Endothelial cell of umbilical vein (primary cell): ENCODE results near the gene APOBEC3F. TPM values are rescaled to one million over a fixed set of nuclear protein-coding genes. Genes with fewer than 3 reads are reported as not detected.
"Not testable (repeated sequence)": the region's sequence is repeated elsewhere in the genome, so short reads cannot be mapped to it uniquely, and the experiment has no call there.

ENCODE experiments used
- BruUV-seq: library from RNA; stranded (reverse); fragments of 400-500 nt; replicated peaks from 2 replicates; lab custom pipeline; 2021; lab: Mats Ljungman, UMichigan
- CTCF ChIA-PET: fragments of 300-600, 350-600 bp; sonication (Branson Sonifier 250); formaldehyde crosslinking; loops from one replicate; lab custom pipeline; 2021; ENCODE audit warnings: antibody characterized with exemption, inconsistent platforms; lab: Charles Lee
- POLR2A ChIA-PET: fragments of 300-600, 350-600 bp; sonication (Branson Sonifier 250); formaldehyde crosslinking; loops from one replicate; lab custom pipeline; 2021; ENCODE audit warnings: antibody characterized with exemption, inconsistent platforms; lab: Charles Lee
- DNase-seq: peaks from one replicate; pipeline ENCODE4 v3.0.0-alpha.2; 2011; ENCODE audit warnings: low read depth, low spot score
- FAIRE-seq: peaks from 2 replicates; lab custom pipeline; 2011; peaks lifted over from hg19 to GRCh38; lab: Jason Lieb, UNC
- H2AFZ ChIP-seq: 2 replicates; pipeline ENCODE4 v1.6.0; 2012; ENCODE audit warnings: low read depth, low read length, control low read depth, inconsistent platforms
- H3K27ac ChIP-seq: 2 replicates; pipeline ENCODE4 v1.5.1; 2011; ENCODE audit warnings: low read depth, mild to moderate bottlenecking, control low read depth, low read length, moderate library complexity; ENCODE audit not compliant: insufficient read depth
- H3K27me3 ChIP-seq, 2 experiments: 2 replicates each; pipeline versions ENCODE4 v1.6.0 to v1.6.1; 2011; ENCODE audit warnings: low read length in 2 of 2, mixed read lengths in 1 of 2; ENCODE audit not compliant: control insufficient read depth in 2 of 2, insufficient read depth in 2 of 2
- H3K36me3 ChIP-seq, 2 experiments: 2 replicates in 1 of 2; 3 replicates in 1 of 2; pipeline ENCODE4 v1.5.1; 2011; ENCODE audit warnings: low read length in 2 of 2, mild to moderate bottlenecking in 1 of 2, moderate library complexity in 1 of 2; ENCODE audit not compliant: control insufficient read depth in 2 of 2, insufficient read depth in 2 of 2; ENCODE audit errors: extremely low read depth in 1 of 2
- H3K4me1 ChIP-seq: 3 replicates; pipeline ENCODE4 v1.5.1; 2011; ENCODE audit warnings: mild to moderate bottlenecking, low read length; ENCODE audit not compliant: control insufficient read depth, insufficient read depth; ENCODE audit errors: extremely low read depth
- H3K4me2 ChIP-seq: 2 replicates; pipeline ENCODE4 v1.6.1; 2011; ENCODE audit warnings: low read length, control low read depth, mixed read lengths; ENCODE audit not compliant: insufficient read depth
- H3K4me3 ChIP-seq, 3 experiments: fragments of 200-600 bp in 1 of 3; sonication (generic), shearing (Covaris generic) in 1 of 3; replicated peaks in 1 of 3; 2 replicates each; pipeline ENCODE4 v1.5.1; 2011 to 2016; ENCODE audit warnings: control low read depth in 3 of 3, low read length in 3 of 3, mild to moderate bottlenecking in 2 of 3, inconsistent platforms in 1 of 3, low read depth in 1 of 3, moderate library complexity in 1 of 3; ENCODE audit not compliant: insufficient read depth in 1 of 3
- H3K79me2 ChIP-seq: 2 replicates; pipeline ENCODE4 v1.6.0; 2012; ENCODE audit warnings: low read length, inconsistent platforms; ENCODE audit not compliant: control insufficient read depth, insufficient read depth
- H3K9ac ChIP-seq: replicated peaks from 2 replicates; pipeline ENCODE3; 2011; ENCODE audit warnings: low read length, control low read depth; ENCODE audit not compliant: insufficient read depth; ENCODE audit errors: extremely low read depth
- H3K9me1 ChIP-seq: replicated peaks from 3 replicates; pipeline ENCODE4 v1.6.0; 2011; ENCODE audit warnings: mild to moderate bottlenecking, low read length; ENCODE audit not compliant: control insufficient read depth, insufficient read depth; ENCODE audit errors: extremely low read depth
- H3K9me3 ChIP-seq: replicated peaks from 2 replicates; pipeline ENCODE4 v1.5.1; 2012; ENCODE audit warnings: low read length, inconsistent platforms; ENCODE audit not compliant: control insufficient read depth, insufficient read depth
- H4K20me1 ChIP-seq: replicated peaks from 2 replicates; pipeline ENCODE3; 2011; ENCODE audit warnings: mild to moderate bottlenecking, low read length; ENCODE audit not compliant: control insufficient read depth, insufficient read depth; ENCODE audit errors: extremely low read depth
- EZH2 ChIP-seq: IDR thresholded peaks from 2 replicates; pipeline ENCODE4 v1.6.1; 2012; ENCODE audit warnings: borderline replicate concordance, low read depth, mild to moderate bottlenecking, moderate library complexity, low read length, inconsistent platforms; ENCODE audit not compliant: severe bottlenecking
- FOS ChIP-seq: IDR thresholded peaks from 2 replicates; pipeline ENCODE4 v1.6.1; 2011; ENCODE audit warnings: mild to moderate bottlenecking, low read length, moderate library complexity, borderline replicate concordance; ENCODE audit not compliant: insufficient read depth
- GATA2 ChIP-seq: IDR thresholded peaks from 2 replicates; pipeline ENCODE4 v1.7.0; 2011; ENCODE audit warnings: low read depth, mild to moderate bottlenecking, moderate library complexity, mixed read lengths, low read length; ENCODE audit not compliant: insufficient read length, insufficient read depth
- JUN ChIP-seq: IDR thresholded peaks from 2 replicates; pipeline ENCODE4 v1.6.1; 2011; ENCODE audit warnings: borderline replicate concordance, low read depth; ENCODE audit not compliant: insufficient read length, insufficient read depth
- MYC ChIP-seq: IDR thresholded peaks from one replicate; pipeline ENCODE4 v1.6.1; 2011; ENCODE audit warnings: mild to moderate bottlenecking, low read depth, low read length
- POLR2A ChIP-seq: IDR thresholded peaks from 2 replicates; pipeline ENCODE4 v1.6.1; 2012; ENCODE audit warnings: low read depth, mild to moderate bottlenecking, control low read depth, low read length
- POLR2AphosphoS5 ChIP-seq: IDR thresholded peaks from 2 replicates; pipeline ENCODE4 v1.6.1; 2012; ENCODE audit warnings: low read depth, mild to moderate bottlenecking, control low read depth, low read length, moderate library complexity; ENCODE audit not compliant: insufficient read depth
- dilution Hi-C: fragments of 300-500 bp; cut with MboI; formaldehyde crosslinking; loops from one replicate; pipeline ENCODE4 v1.15.0; 2019; ENCODE audit warnings: low sequenced_read_pairs; ENCODE audit not compliant: extremely low pct_ligation_motif_present
- intact Hi-C: fragments of 100-400 bp; cut with micrococcal nuclease; formaldehyde crosslinking; loops from one replicate; pipeline ENCODE4 v1.10.0; 2022
- polyA plus RNA-seq, 4 experiments: library from polyadenylated mRNA; depleted of rRNA in 3 of 4; stranded (reverse) in 3 of 4; unstranded in 1 of 4; fragments of >200 nt; gene quantifications; 2 replicates each; pipeline versions ENCODE4 v1.2.1 to v1.2.3, GENCODE V29; 2011 to 2012; ENCODE audit warnings: missing spikeins in 1 of 4
- total RNA-seq: library from RNA; stranded (reverse); gene quantifications from 2 replicates; pipeline ENCODE4 v1.2.3, GENCODE V29; 2021
- TF ChIP-seq, protein P1 (sequence below), 2 donors: IDR thresholded peaks; 1 replicate in 1 of 2; 2 replicates in 1 of 2; pipeline ENCODE4 v1.5.1; 2011; ENCODE audit warnings: low read length in 2 of 2, mild to moderate bottlenecking in 2 of 2, moderate library complexity in 2 of 2, control low read depth in 1 of 2, inconsistent platforms in 1 of 2, low read depth in 1 of 2; ENCODE audit not compliant: insufficient read depth in 1 of 2; ENCODE audit errors: extremely low read depth in 1 of 2
- TF ChIP-seq, protein P2 (sequence below): IDR thresholded peaks from 2 replicates; pipeline ENCODE4 v1.6.1; 2011; ENCODE audit not compliant: insufficient read depth, insufficient read length

APOBEC3F gene
- total and polyA plus RNA-seq, 2 donors (not counting 3 experiments of a cell fraction or from before 2014, with no cell fraction given): 10.2 to 11.0 TPM

DNA sequence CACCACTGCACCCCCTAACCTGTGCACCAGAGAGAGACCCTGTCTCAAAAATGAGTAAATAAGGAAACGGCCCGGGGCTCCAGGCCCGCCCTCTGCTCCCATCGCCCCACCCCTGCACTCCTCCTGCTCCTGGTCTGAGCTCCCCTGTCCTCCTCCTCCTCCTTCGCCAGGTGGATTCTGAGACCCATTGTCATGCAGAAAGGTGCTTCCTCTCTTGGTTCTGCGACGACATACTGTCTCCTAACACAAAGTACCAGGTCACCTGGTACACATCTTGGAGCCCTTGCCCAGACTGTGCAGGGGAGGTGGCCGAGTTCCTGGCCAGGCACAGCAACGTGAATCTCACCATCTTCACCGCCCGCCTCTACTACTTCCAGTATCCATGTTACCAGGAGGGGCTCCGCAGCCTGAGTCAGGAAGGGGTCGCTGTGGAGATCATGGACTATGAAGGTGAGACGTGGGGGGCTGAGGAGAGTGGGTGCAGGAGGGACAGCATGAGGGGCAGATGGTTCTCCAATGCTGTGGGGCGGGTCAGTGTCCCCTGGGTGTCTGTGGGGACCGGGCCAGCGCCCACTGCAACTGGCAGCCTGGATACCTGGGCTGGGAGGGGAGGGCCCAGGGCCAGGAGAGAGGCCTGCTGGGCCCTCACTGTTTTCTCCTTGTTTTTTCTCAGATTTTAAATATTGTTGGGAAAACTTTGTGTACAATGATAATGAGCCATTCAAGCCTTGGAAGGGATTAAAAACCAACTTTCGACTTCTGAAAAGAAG lies 22.9 kb upstream of the APOBEC3F start:
- Histone ChIP-seq H3K9ac (no peak overlapping the region), H3K79me2 (no peaks in the 10 kb centered on the region), H3K4me2 (no peak overlapping the region), H3K4me1 (peaks cover 3% of the 10 kb centered on the region), H3K9me3 (no peaks in the 10 kb centered on the region), H3K27me3 (no peaks in the 10 kb centered on the region), H3K4me3 (no peak overlapping the region), H3K9me1 (no peaks in the 10 kb centered on the region), H3K27ac (no peak overlapping the region), H2AFZ (no peak overlapping the region), H4K20me1 (no peaks in the 10 kb centered on the region), H3K36me3 (no peaks in the 10 kb centered on the region)
- TF ChIP-seq MYC (no peak), EZH2 (no peak), JUN (no peak), FOS (no peak), GATA2 (no peak), POLR2AphosphoS5 (no peak), POLR2A (no peak)
- TF ChIP-seq, protein P1, sequence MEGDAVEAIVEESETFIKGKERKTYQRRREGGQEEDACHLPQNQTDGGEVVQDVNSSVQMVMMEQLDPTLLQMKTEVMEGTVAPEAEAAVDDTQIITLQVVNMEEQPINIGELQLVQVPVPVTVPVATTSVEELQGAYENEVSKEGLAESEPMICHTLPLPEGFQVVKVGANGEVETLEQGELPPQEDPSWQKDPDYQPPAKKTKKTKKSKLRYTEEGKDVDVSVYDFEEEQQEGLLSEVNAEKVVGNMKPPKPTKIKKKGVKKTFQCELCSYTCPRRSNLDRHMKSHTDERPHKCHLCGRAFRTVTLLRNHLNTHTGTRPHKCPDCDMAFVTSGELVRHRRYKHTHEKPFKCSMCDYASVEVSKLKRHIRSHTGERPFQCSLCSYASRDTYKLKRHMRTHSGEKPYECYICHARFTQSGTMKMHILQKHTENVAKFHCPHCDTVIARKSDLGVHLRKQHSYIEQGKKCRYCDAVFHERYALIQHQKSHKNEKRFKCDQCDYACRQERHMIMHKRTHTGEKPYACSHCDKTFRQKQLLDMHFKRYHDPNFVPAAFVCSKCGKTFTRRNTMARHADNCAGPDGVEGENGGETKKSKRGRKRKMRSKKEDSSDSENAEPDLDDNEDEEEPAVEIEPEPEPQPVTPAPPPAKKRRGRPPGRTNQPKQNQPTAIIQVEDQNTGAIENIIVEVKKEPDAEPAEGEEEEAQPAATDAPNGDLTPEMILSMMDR (IDR thresholded peaks at IDR 0.05; ENCODE audit: extremely low read depth in 1 of 2, insufficient read depth in 1 of 2, low read depth in 1 of 2, low read length in 2 of 2): no peak
- TF ChIP-seq, protein P2, sequence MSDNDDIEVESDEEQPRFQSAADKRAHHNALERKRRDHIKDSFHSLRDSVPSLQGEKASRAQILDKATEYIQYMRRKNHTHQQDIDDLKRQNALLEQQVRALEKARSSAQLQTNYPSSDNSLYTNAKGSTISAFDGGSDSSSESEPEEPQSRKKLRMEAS: no peak
- FAIRE-seq: no peak
- intact Hi-C loops: no loop called here
- DNase-seq: no peak
- dilution Hi-C loops: no loop called here
- no TSS peak for BruUV-seq
- POLR2A ChIA-PET: no interaction called here
- CTCF ChIA-PET: no interaction called here

DNA sequence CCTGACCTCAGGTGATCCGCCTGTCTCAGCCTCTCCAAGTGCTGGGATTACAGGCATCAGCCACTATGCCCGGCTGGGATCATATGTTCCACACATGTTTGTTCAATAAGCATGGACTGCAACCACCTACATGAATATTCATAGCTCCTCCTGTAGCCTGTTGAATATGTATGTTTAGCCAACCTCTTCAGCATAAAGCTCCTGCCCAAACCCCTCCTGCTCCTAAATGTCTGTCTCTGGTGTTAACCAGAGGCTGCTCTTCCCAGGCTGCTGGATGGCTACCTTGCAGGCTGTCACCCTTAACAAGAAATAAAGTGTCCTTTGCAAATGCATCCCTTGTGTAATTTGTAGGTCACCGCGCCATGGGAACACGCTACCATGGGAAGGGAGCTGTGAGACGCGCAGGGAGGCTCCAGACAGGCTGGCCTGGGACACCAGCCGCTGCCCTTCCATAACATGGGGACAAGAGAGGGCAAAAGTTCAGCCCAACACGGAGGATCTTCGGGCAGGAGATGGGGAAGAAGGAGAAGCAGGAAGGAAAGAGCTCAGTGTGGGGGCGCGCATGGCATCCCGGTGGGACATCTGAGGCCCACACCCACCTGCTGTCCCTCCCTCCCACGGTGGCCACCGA lies 20.5 kb upstream of the APOBEC3F start:
- H3K27me3 ChIP-seq, intact Hi-C loops: not testable (repeated sequence)

More for the DNA sequence above, 20.5 kb upstream of the APOBEC3F start:
- H3K9me3 ChIP-seq, DNase-seq, H3K9ac ChIP-seq, dilution Hi-C loops, H3K4me1 ChIP-seq, H3K9me1 ChIP-seq, POLR2A ChIA-PET, H3K4me2 ChIP-seq, FAIRE-seq, H3K27ac ChIP-seq, H4K20me1 ChIP-seq, H3K4me3 ChIP-seq, H3K36me3 ChIP-seq, BruUV-seq, H3K79me2 ChIP-seq: not testable (repeated sequence)
- H2AFZ ChIP-seq: peak overlapping the region; percentile 51
- CTCF ChIA-PET: interaction anchor here (2.2 kb wide), 1 partner anchor 102 kb away, joined by 7 read pairs; no protein-coding TSS in a partner anchor
